Body of pancreas (tissue), 4 donors: ENCODE results near the gene FOXP1. TPM values are rescaled to one million over a fixed set of nuclear protein-coding genes. Genes with fewer than 3 reads are reported as not detected.

Experiments used
- ATAC-seq: fragments of 150-250 bp; one replicate; pipeline ENCODE4 v1.9.1; 2016
- DNase-seq, 4 donors: peaks; one replicate each; pipeline ENCODE4 v3.0.0-alpha.2; 2019
- H3K27ac ChIP-seq, 4 donors: fragments of 200-600 bp; sonication (generic); 1 replicate in 3 of 4; 2 replicates in 1 of 4; pipeline versions ENCODE4 v1.5.1 to v1.6.1; 2016 to 2019; ENCODE audit warnings: mild to moderate bottlenecking in 1 of 4, mixed read lengths in 1 of 4, moderate library complexity in 1 of 4
- H3K27me3 ChIP-seq, 2 donors: fragments of 200-600 bp; sonication (generic); one replicate each; pipeline ENCODE4 v1.6.0; 2016; ENCODE audit warnings: mild to moderate bottlenecking in 1 of 2
- H3K36me3 ChIP-seq, 2 donors: fragments of 200-600 bp; sonication (generic); replicated peaks in 1 of 2; 2 replicates each; pipeline ENCODE4 v1.5.1; 2016; ENCODE audit warnings: low read depth in 2 of 2; ENCODE audit not compliant: insufficient read depth in 1 of 2
- H3K4me1 ChIP-seq: fragments of 200-600 bp; sonication (generic); one replicate; pipeline ENCODE4 v1.6.0; 2016
- H3K4me3 ChIP-seq, 2 donors: fragments of 200-600 bp; sonication (generic); 1 replicate in 1 of 2; 2 replicates in 1 of 2; pipeline ENCODE4 v1.5.1; 2016 to 2019
- H3K9me3 ChIP-seq, 3 donors: fragments of 200-600 bp; sonication (generic); 1 replicate in 2 of 3; 2 replicates in 1 of 3; pipeline ENCODE4 v1.5.1; 2016
- CTCF ChIP-seq, 7 experiments: fragments of 450-650 bp in 4 of 7; fragments of 200-600 bp in 3 of 7; sonication (generic) in 3 of 7; IDR thresholded peaks; one replicate each; pipeline ENCODE4 v1.5.1; 2016 to 2019; ENCODE audit warnings: antibody characterized with exemption in 7 of 7
- POLR2A ChIP-seq, 3 donors: fragments of 450-650 bp; IDR thresholded peaks; one replicate each; pipeline ENCODE4 v1.6.1; 2016; ENCODE audit warnings: antibody characterized with exemption in 3 of 3, mild to moderate bottlenecking in 2 of 3
- WGBS, 2 donors: methylation state at CpG; one replicate each; pipeline ENCODE4 v1.1.5; 2017; 5-methylcytosine and 5-hydroxymethylcytosine counted together
- intact Hi-C: fragments of 100-400 bp; cut with DNase I; formaldehyde crosslinking; loops from one replicate; pipeline ENCODE4 v1.15.1; 2023
- total RNA-seq, 2 donors: library from RNA; depleted of rRNA; stranded (reverse); fragments of >200 nt; gene quantifications; one replicate each; pipeline ENCODE4 v1.1.0, GENCODE V29; 2016

FOXP1 gene
- total RNA-seq, 2 donors from 2014 or later: 85.7 to 86.1 TPM

- TF ChIP-seq CTCF (IDR thresholded peaks at IDR 0.05): no peak
- TF ChIP-seq POLR2A (IDR thresholded peaks at IDR 0.05): no peak
- Histone ChIP-seq H3K4me1 (peaks cover 16% of the 10 kb centered on the region), H3K4me3 (no peak overlapping the region), H3K36me3 (no peaks in the 10 kb centered on the region), H3K27ac (no peak overlapping the region), H3K27me3 (no peaks in the 10 kb centered on the region), H3K9me3 (no peaks in the 10 kb centered on the region)
- ATAC-seq (no peak), DNase-seq (no peak)
- WGBS, 2 donors: 82 to 92% methylated on average over 8 of the region's 8 CpGs
- intact Hi-C loops: loop anchor here (10.0 kb wide), 1 partner anchor 393 kb away; no protein-coding TSS in a partner anchor
These were observed 195.9 kb downstream of the FOXP1 start for GRCh38 chr3:71387586-71387985.

GRCh38 chr3:71384837-71385716 is 198.5 kb downstream of the FOXP1 start:
- Histone ChIP-seq H3K27ac (no peak overlapping the region), H3K9me3 (no peaks in the 10 kb centered on the region), H3K36me3 (no peaks in the 10 kb centered on the region), H3K4me1 (peaks cover 8% of the 10 kb centered on the region), H3K27me3 (no peaks in the 10 kb centered on the region), H3K4me3 (no peak overlapping the region)
- 63 to 68% methylated on average over 7 of the region's 7 CpGs for WGBS, 2 donors
- DNase-seq (no peak), ATAC-seq (no peak)
- intact Hi-C loops: loop anchor here (10.0 kb wide), 1 partner anchor 390 kb away; no protein-coding TSS in a partner anchor
- TF ChIP-seq CTCF (IDR thresholded peaks at IDR 0.05): no peak
- no peak for TF ChIP-seq POLR2A (IDR thresholded peaks at IDR 0.05)

- ATAC-seq: no peak
- H3K27me3 ChIP-seq: no peaks in the 10 kb centered on the region
- WGBS, 2 donors: 47 to 62% methylated on average over 3 of the region's 3 CpGs
These were observed 199.1 kb downstream of the FOXP1 start for GRCh38 chr3:71384388-71384787.

GRCh38 chr3:71380096-71380495 is 203.4 kb downstream of the FOXP1 start:
- TF ChIP-seq POLR2A (IDR thresholded peaks at IDR 0.05) (no peak), CTCF (IDR thresholded peaks at IDR 0.05) (no peak)
- intact Hi-C loops: loop anchor here (10.0 kb wide), 1 partner anchor 385 kb away; no protein-coding TSS in a partner anchor
- no peak for DNase-seq
- Histone ChIP-seq H3K4me3 (no peak overlapping the region), H3K36me3 (no peaks in the 10 kb centered on the region), H3K4me1 (no peaks in the 10 kb centered on the region), H3K27me3 (no peaks in the 10 kb centered on the region), H3K27ac (no peak overlapping the region), H3K9me3 (no peaks in the 10 kb centered on the region)
- ATAC-seq: no peak
- 81 to 88% methylated on average over 3 of the region's 3 CpGs for WGBS, 2 donors

More at GRCh38 chr3:71384388-71384787, 199.1 kb downstream of the FOXP1 start:
- H3K36me3 ChIP-seq: no peaks in the 10 kb centered on the region
- peaks cover 1% of the 10 kb centered on the region for H3K4me1 ChIP-seq
- no peak for DNase-seq
- H3K27ac ChIP-seq: no peak overlapping the region
- H3K9me3 ChIP-seq: no peaks in the 10 kb centered on the region
- TF ChIP-seq CTCF (IDR thresholded peaks at IDR 0.05) (no peak), POLR2A (IDR thresholded peaks at IDR 0.05) (no peak)
- no peak overlapping the region for H3K4me3 ChIP-seq
- intact Hi-C loops: loop anchor here (10.0 kb wide), 1 partner anchor 390 kb away; no protein-coding TSS in a partner anchor
